GM12878 (cell line): ENCODE measurements around the gene SH2B3. TPM values are rescaled to one million over a fixed set of nuclear protein-coding genes. Genes with fewer than 3 reads are reported as not detected.

Experiments
- ASH2L ChIP-seq: fragments of 300-600, 200-600 bp; sonication (generic); IDR thresholded peaks from 2 replicates; pipeline ENCODE4 v1.6.1; 2017; ENCODE audit warnings: low read depth, mild to moderate bottlenecking, borderline replicate concordance
- BACH1 ChIP-seq: fragments of 450-650 bp; IDR thresholded peaks from 2 replicates; pipeline ENCODE4 v1.6.1; 2017; ENCODE audit warnings: mild to moderate bottlenecking, borderline replicate concordance
- EGR1 ChIP-seq, 2 experiments: IDR thresholded peaks; 1 replicate in 1 of 2; 2 replicates in 1 of 2; pipeline ENCODE4 v1.6.1; 2011 to 2012; ENCODE audit warnings: low read depth in 2 of 2, low read length in 2 of 2, borderline replicate concordance in 1 of 2, mild to moderate bottlenecking in 1 of 2, moderate library complexity in 1 of 2
- FOS ChIP-seq: IDR thresholded peaks from 3 replicates; pipeline ENCODE4 v1.6.1; 2011; ENCODE audit warnings: borderline replicate concordance; ENCODE audit not compliant: insufficient read length; ENCODE audit errors: extremely low read depth
- GATAD2B ChIP-seq: fragments of 450-650 bp; conservative IDR thresholded peaks from 2 replicates; pipeline ENCODE4 v1.6.1; 2017; ENCODE audit warnings: low read depth, mild to moderate bottlenecking, moderate library complexity
- MTA2 ChIP-seq: fragments of 450-650 bp; IDR thresholded peaks from 2 replicates; pipeline ENCODE4 v1.6.1; 2016; ENCODE audit warnings: low read depth, mild to moderate bottlenecking, moderate library complexity
- MXI1 ChIP-seq: fragments of 150-350 bp; IDR thresholded peaks from 2 replicates; pipeline ENCODE4 v1.6.1; 2011; ENCODE audit warnings: low read depth, mild to moderate bottlenecking, inconsistent platforms, low read length, improper control_type of control experiment
- MYB ChIP-seq: fragments of 150-350 bp; IDR thresholded peaks from 2 replicates; pipeline ENCODE4 v1.6.1; 2014; ENCODE audit warnings: mild to moderate bottlenecking, low read depth, low read length, borderline replicate concordance
- MYC ChIP-seq: IDR thresholded peaks from 2 replicates; pipeline ENCODE4 v1.6.1; 2011; ENCODE audit warnings: mild to moderate bottlenecking, low read length, moderate library complexity, inconsistent platforms; ENCODE audit not compliant: insufficient read depth, insufficient replicate concordance, insufficient read length, severe bottlenecking
- NFIC ChIP-seq: IDR thresholded peaks from 2 replicates; pipeline ENCODE4 v1.6.1; 2012; ENCODE audit warnings: low read depth, mild to moderate bottlenecking, inconsistent platforms, low read length, moderate library complexity
- POLR2A ChIP-seq: IDR thresholded peaks from 2 replicates; pipeline ENCODE4 v1.6.1; 2011; ENCODE audit warnings: low read depth, mild to moderate bottlenecking, low read length
- POLR2AphosphoS2 ChIP-seq: IDR thresholded peaks from 2 replicates; pipeline ENCODE4 v1.6.1; 2011; ENCODE audit warnings: low read depth, mild to moderate bottlenecking, low read length, improper control_type of control experiment, moderate library complexity
- POLR2AphosphoS5 ChIP-seq: IDR thresholded peaks from 2 replicates; pipeline ENCODE4 v1.6.1; 2011; ENCODE audit warnings: mild to moderate bottlenecking, low read length, inconsistent platforms
- SIN3A ChIP-seq: IDR thresholded peaks from 2 replicates; pipeline ENCODE4 v1.6.1; 2012; ENCODE audit warnings: low read depth, low read length, improper control_type of control experiment
- SIX5 ChIP-seq: IDR thresholded peaks from 2 replicates; pipeline ENCODE4 v1.6.1; 2011; ENCODE audit warnings: mild to moderate bottlenecking, low read depth, low read length, moderate library complexity; ENCODE audit not compliant: severe bottlenecking
- TAF1 ChIP-seq: IDR thresholded peaks from 2 replicates; pipeline ENCODE4 v1.6.1; 2011; ENCODE audit warnings: mild to moderate bottlenecking, low read depth, low read length, borderline replicate concordance
- TBL1XR1 ChIP-seq: IDR thresholded peaks from 2 replicates; pipeline ENCODE4 v1.6.1; 2012; ENCODE audit warnings: low read depth, low read length, improper control_type of control experiment
- USF2 ChIP-seq: IDR thresholded peaks from 2 replicates; pipeline ENCODE4 v1.6.1; 2011; ENCODE audit warnings: low read depth, low read length, improper control_type of control experiment, borderline replicate concordance
- ZBTB11 ChIP-seq: fragments of 450-650 bp; formaldehyde crosslinking; IDR thresholded peaks from 2 replicates; pipeline ENCODE4 v1.5.0; 2022; ENCODE audit warnings: mild to moderate bottlenecking, missing genetic modification characterization
- ZBTB40 ChIP-seq: fragments of 450-650 bp; IDR thresholded peaks from 2 replicates; pipeline ENCODE4 v1.6.1; 2016; ENCODE audit warnings: mild to moderate bottlenecking, moderate library complexity, borderline replicate concordance
- ZNF384 ChIP-seq: IDR thresholded peaks from 2 replicates; pipeline ENCODE4 v1.6.1; 2012; ENCODE audit warnings: low read depth, mild to moderate bottlenecking, low read length, improper control_type of control experiment, borderline replicate concordance
- polyA plus RNA-seq, 11 experiments: library from polyadenylated mRNA; depleted of rRNA in 4 of 11; unstranded in 6 of 11; stranded (reverse) in 5 of 11; fragments of >200 nt; fragmentation: Nextera tagmentation in 4 of 11; fragmentation: Illumina TruSeq in 1 of 11; extraction: Ambion mirVana in 4 of 11; extraction: Trizol in 1 of 11; gene quantifications; 1 replicate in 1 of 11; 2 replicates in 10 of 11; pipeline versions ENCODE4 v1.2.1 to v1.2.3, GENCODE V29; 2011 to 2016; ENCODE audit warnings: inconsistent platforms in 2 of 11, missing spikeins in 2 of 11, low read depth in 1 of 11
- total RNA-seq, 4 experiments: library from RNA; depleted of rRNA in 3 of 4; stranded (reverse); fragments of >200 nt in 3 of 4; fragmentation: Illumina TruSeq in 1 of 4; extraction: Trizol in 1 of 4; gene quantifications; 2 replicates each; pipeline versions ENCODE4 v1.2.1 to v1.2.3, GENCODE V29; 2013 to 2021

Gene SH2B3
- total and polyA plus RNA-seq, 10 of the 15 experiments (the other 5 are each of a cell fraction or from before 2014, with no cell fraction given), result 5.8 to 46.4 (median 23.3) TPM

- TF ChIP-seq ZBTB11 (CRISPR knock-in tag), result no peak
- TF ChIP-seq MTA2, result no peak; the same call in 1 of the 2 replicates
- no peak for TF ChIP-seq ZNF384
- TF ChIP-seq ASH2L, result no peak
- peak; percentile 66; the same call in 1 of the 2 replicates for TF ChIP-seq GATAD2B
- TF ChIP-seq NFIC, result no peak
- no peak for TF ChIP-seq MYB
- peak; percentile 18; the same call in 1 of the 2 replicates for TF ChIP-seq POLR2AphosphoS5
- TF ChIP-seq POLR2A, result peak; percentile 85
- no peak for TF ChIP-seq MYC
- peak; percentile 38; the same call in 1 of the 2 replicates for TF ChIP-seq MXI1
- TF ChIP-seq POLR2AphosphoS2, result peak; percentile 65; the same call in 1 of the 2 replicates
- TF ChIP-seq SIX5, result no peak
- TF ChIP-seq FOS, result no peak
- TF ChIP-seq EGR1 (IDR thresholded peaks at IDR 0.05; ENCODE audit: borderline replicate concordance in 1 of 2, low read depth in 2 of 2, low read length in 2 of 2), result peak in 1 of 2 experiments; percentile 40; a peak in 1 of 3 replicates
- TF ChIP-seq TAF1, result peak; percentile 2; the same call in 1 of the 2 replicates
- TF ChIP-seq ZBTB40, result peak; percentile 67
- peak; percentile 39; the same call in 1 of the 2 replicates for TF ChIP-seq SIN3A
- peak; percentile 49; the same call in 1 of the 2 replicates for TF ChIP-seq BACH1
- no peak for TF ChIP-seq TBL1XR1
- TF ChIP-seq USF2, result peak; percentile 77
Observed at GRCh38 chr12:111405149-111405858, 419 bp upstream of the SH2B3 start (continued).
